T follicular helper cell (primary cell): ENCODE data around the gene ERC2.

Experiments
- DNase-seq: peaks from one replicate; pipeline ENCODE4 v3.0.0-alpha.2; 2020; ENCODE audit warnings: low read depth

Gene ERC2

GRCh38 chr3:55621026-55621422 lies 847.2 kb downstream of the ERC2 start:
- DNase-seq, result no peak

GRCh38 chr3:55620351-55621025 lies 847.8 kb downstream of the ERC2 start:
- no peak for DNase-seq

DNA sequence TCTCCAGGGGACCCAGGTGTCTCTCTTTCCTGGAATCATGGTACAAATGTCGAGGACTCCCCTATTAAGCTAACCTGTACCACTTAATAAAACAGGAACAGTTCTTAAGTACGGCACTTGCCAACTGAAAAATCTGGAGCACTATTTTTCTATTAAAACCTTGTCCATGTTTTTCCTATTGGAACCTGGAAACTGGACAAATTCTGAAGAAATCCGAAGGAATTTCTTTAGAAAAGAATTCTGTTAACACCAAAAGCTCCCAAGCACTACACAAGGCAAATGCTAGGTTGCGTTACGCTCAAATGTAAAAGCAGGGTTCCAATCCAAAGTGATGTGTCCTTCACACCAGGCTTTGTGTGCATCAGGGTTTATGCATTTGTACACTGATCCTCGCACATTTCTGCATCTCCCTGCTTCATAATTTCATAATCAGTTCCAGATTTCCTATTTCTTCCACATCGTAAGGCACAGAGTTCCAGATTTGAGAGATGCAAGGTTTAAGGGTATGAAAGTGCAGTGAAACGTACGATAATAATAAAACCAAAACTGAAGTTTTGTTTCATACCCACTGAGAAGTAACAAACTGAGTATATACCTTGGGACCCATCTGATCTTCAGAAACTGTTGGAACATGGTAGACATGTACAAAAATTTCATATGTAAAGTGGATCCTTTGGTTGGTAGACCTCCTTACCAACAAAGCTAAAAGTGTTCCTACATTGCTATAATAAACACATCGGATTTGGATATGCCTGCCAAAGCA lies 849.0 kb downstream of the ERC2 start:
- no peak for DNase-seq

- DNase-seq, result no peak
These were observed 850.9 kb downstream of the ERC2 start for GRCh38 chr3:55617385-55617784.

DNA sequence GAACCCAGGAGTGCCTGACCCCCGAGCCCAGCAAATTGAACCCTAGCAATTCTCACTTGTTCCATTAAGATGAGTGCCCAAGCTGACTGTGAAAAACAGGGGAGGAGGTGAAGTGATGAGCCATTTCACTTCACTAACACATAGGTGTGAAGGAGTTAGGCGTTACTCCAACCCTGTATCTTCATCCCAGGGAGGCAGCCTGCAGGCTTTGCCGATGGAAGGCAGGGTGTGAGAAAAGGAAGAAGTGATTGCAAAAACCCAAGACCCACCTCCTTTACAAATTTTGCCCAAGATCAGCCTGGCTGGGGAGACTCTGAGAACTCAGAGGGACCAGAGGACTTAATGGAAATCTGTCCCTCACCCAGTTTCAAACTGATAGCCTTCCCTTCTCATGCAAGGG lies 851.5 kb downstream of the ERC2 start:
- no peak for DNase-seq

DNA sequence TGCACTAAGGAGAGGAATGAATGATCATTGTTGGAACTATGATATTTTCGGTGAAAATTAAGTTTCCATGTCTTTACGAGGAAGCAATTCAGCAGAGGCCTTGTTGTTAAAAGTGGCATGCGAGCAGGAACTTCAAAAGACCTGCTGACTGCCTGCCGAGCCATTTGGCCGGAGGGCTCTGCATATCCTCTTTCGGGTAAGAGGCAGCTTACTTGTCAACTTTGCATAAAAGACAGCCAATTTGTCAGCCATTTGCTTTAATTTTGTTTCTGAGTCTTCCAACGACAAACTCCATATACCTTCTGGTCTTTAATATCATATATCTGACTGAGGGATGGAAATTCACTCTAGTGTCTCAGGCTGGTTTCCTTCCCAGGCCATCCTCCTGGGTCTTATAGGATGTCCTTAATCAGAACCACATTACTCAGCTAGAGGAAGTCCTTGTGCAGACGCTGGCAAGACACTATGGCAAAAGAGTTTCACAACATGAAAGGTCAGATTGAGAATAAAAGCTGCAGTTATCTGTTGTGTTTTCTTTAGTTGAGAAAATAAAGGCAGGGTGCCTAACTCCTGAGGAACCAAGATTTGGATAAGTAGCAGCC lies 852.5 kb downstream of the ERC2 start:
- DNase-seq, result no peak

- DNase-seq, result no peak
These were observed 853.1 kb downstream of the ERC2 start for GRCh38 chr3:55615039-55615693.

DNA sequence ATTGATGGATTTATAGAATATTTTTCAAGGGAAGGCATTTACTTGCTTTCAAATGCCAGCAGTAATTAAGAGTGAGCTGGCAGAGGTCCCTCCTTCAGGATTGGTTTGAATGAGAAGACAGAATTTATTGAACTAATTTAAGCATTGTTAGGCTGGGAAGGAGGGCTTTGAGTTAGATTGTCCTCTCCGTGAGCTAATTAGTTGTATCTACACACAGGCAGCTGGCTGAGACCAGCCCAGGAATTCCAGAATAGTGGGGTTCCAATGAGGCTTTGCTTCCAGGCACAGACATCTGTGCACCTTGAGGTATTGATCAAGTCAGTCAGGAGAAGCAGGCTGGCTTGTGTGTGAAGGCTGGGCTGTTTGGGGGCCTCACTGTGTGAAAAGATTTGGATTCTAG lies 857.1 kb downstream of the ERC2 start:
- no peak for DNase-seq

GRCh38 chr3:55609230-55609827 lies 858.9 kb downstream of the ERC2 start:
- DNase-seq, result no peak

- DNase-seq, result no peak
These were observed 859.8 kb downstream of the ERC2 start for GRCh38 chr3:55608301-55608937.

- no peak for DNase-seq
These were observed 860.4 kb downstream of the ERC2 start for GRCh38 chr3:55607844-55608243.

DNA sequence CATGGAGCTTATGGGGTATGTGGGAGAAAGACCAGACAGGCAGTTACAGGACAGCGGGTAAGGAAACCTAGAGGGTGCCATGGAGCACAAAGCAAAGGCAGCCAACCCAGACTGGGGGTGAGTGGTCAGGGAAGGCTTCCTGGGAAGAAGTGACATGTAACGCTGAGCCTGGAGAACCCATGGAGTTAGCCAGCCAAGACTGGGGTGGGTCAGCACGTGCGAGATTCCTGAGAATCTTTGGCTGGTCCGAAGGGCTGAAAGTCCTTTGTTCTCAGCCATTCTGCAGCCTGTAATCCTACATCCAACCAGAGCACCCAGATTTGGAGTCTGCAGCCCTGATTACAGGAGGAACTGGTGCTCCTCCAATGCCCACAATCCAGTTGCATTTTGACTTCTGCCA lies 861.1 kb downstream of the ERC2 start:
- no peak for DNase-seq

- no peak for DNase-seq
These were observed 862.6 kb downstream of the ERC2 start for GRCh38 chr3:55605443-55606236.

DNA sequence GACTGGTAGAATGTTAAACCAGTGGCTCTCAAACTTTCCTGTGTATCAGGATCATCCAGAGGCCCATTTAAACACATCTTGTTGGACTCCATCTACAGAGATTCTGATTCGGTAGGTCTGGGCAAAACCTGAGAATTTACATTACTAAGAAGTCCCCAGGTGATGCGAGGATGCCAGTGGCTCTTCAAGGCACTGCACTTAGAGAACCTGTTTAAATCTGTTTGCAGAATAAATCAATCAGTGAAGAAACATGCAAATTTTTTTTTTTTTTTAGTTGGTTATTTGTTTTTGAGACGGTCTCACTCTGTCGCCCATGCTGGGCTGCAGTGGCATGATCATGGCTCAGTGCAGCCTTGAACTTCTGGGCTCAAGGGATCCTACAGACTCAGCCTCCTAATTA lies 863.4 kb downstream of the ERC2 start:
- DNase-seq, result no peak

DNA sequence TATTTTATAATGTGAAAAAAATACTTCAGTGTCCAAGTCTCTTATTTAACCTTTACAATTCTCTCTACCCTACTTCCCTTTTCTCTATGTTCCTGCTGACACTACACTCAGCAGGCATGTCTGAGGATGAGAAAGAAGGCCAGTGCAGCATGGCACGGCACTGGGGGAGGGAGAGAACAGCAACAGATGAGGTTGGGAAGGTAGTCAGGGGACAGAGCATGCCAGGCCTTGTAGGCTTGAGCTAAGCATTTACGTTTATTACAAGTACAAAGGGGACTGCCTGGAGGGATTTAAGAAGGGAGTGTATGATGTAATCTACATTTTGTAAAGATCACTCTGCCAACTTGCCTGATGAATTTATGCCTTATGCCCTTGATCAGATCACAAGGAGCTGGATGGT lies 863.9 kb downstream of the ERC2 start:
- DNase-seq, result no peak

- no peak for DNase-seq
These were observed 866.7 kb downstream of the ERC2 start for GRCh38 chr3:55601366-55602080.

DNA sequence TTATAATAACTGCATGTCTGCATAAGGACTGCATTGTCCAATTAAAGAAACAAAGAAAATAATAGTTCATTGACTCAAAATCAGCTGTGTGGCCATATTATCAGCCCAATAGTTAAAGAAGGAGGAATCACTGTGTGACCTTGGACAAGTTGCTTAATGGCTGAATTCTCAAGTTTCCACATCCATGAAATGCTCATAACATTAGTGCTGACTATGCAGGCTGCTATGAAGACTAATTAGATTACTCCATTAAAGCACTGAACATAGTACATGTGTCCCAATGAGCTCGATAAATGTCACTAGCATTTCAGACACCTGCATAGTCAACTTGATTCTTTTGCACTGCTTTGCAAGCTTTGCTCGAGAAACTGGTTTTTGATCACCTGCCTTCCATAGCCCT lies 870.0 kb downstream of the ERC2 start:
- no peak for DNase-seq

DNA sequence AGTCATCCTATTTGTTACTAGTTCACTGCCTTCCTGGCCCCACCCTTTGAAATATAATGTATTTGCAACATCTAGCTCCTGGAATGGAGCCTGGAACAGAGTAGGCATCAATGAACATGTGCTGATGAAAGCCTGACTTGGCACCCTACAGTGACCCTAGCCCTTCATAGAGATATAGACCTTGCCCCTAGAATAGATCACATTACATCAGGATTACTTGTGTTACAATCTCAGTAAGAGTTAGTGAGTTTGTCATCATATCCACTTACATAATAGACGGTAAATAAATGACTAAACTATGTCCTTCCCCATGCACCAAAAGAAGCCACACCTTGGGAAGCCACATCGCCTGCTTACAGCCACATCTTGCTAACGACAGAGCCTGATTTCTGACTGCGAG lies 870.6 kb downstream of the ERC2 start:
- no peak for DNase-seq

DNA sequence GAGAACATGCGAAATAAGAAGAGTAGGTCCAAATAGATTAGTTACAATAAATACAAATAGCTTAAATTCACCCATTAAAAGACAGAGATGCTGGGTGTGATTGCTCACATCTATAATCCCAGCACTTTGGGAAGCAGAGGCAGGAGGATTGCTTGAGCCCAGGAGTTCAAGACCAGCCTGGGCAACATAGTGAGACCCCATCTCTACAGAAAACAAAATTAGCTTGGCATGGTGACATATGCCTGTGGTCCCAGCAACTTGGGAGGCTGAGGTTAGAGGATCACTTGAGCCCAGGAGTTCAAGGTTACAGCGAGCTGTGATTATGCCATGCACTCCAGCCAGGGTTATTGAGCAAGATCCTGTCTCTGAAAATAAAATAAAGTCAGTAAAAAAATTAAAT lies 872.1 kb downstream of the ERC2 start:
- no peak for DNase-seq

- DNase-seq, result no peak
These were observed 872.8 kb downstream of the ERC2 start for GRCh38 chr3:55595420-55595819.
